Activated T-helper 1 cell treated with Interleukin-2 at 50 U/mL for 16 hours (primary cell): Measurements from ENCODE around the gene ANGPTL4.
A peak's percentile ranks its signal among the peaks of the same experiment; 100 is the strongest.
"Not testable (repeated sequence)": the region's sequence is repeated elsewhere in the genome, so short reads cannot be mapped to it uniquely, and the experiment has no call there.

Experiments
- DNase-seq: peaks from one replicate; pipeline ENCODE4 v3.0.0-alpha.2; 2020; ENCODE audit warnings: low read depth

ANGPTL4 gene

GRCh38 chr19:8363803-8364771, at the start of gene ANGPTL4:
Gene ANGPTL4 (plus strand): TSS chr19:8364155. CDS start chr19:8364322, 167 bp downstream.
- no peak for DNase-seq

- not testable (repeated sequence) for DNase-seq
Measured at GRCh38 chr19:8314981-8315640, 48.8 kb upstream of the ANGPTL4 start.

- DNase-seq, result no peak
Measured at GRCh38 chr19:8316351-8317125, 47.4 kb upstream of the ANGPTL4 start.

- not testable (repeated sequence) for DNase-seq
Measured at GRCh38 chr19:8318835-8319234, 45.1 kb upstream of the ANGPTL4 start.

GRCh38 chr19:8319807-8320520, 44.0 kb upstream of the ANGPTL4 start:
- DNase-seq, result no peak

- DNase-seq, result no peak
Measured at GRCh38 chr19:8320564-8321066, 43.3 kb upstream of the ANGPTL4 start.

- DNase-seq, result peak; percentile 94
Measured at GRCh38 chr19:8321067-8321985, 42.6 kb upstream of the ANGPTL4 start, which contains the start of the genes NDUFA7 and RPS28. Gene NDUFA7 (minus strand): TSS chr19:8321375. CDS start chr19:8321358, 17 bp downstream. Gene RPS28 (plus strand): TSS chr19:8321496. CDS start chr19:8321531, 35 bp downstream.

- no peak for DNase-seq
Measured at GRCh38 chr19:8321986-8322637, 41.8 kb upstream of the ANGPTL4 start.

- DNase-seq, result no peak
Measured at GRCh38 chr19:8322638-8322997, 41.3 kb upstream of the ANGPTL4 start.

GRCh38 chr19:8323781-8324185, 40.2 kb upstream of the ANGPTL4 start:
- no peak for DNase-seq

GRCh38 chr19:8324186-8325050, 39.5 kb upstream of the ANGPTL4 start:
- DNase-seq, result no peak

- DNase-seq, result no peak
Measured at GRCh38 chr19:8325454-8325853, 38.5 kb upstream of the ANGPTL4 start.

- no peak for DNase-seq
Measured at GRCh38 chr19:8329996-8330395, 34.0 kb upstream of the ANGPTL4 start.

- no peak for DNase-seq
Measured at GRCh38 chr19:8331263-8331845, 32.6 kb upstream of the ANGPTL4 start.

GRCh38 chr19:8332976-8333766, 30.8 kb upstream of the ANGPTL4 start:
- no peak for DNase-seq

GRCh38 chr19:8333767-8334457, 30.0 kb upstream of the ANGPTL4 start:
- DNase-seq, result no peak
